Transverse colon (tissue), 4 donors: ENCODE data around the gene PPARA.

Source experiments
- CTCF ChIP-seq, 5 experiments: fragments of 200-600 bp in 3 of 5; fragments of 450-650 bp in 2 of 5; sonication (generic) in 3 of 5; IDR thresholded peaks; 1 replicate in 2 of 5; 2 replicates in 3 of 5; pipeline ENCODE4 v1.5.1; 2016 to 2017; ENCODE audit warnings: antibody characterized with exemption in 5 of 5, inconsistent platforms in 3 of 5, mild to moderate bottlenecking in 2 of 5, moderate library complexity in 1 of 5
- EP300 ChIP-seq: sonication (generic); formaldehyde crosslinking; IDR thresholded peaks from one replicate; pipeline ENCODE4 v1.6.1; 2017; ENCODE audit warnings: antibody characterized with exemption, low read depth
- POLR2AphosphoS5 ChIP-seq, 3 donors: sonication (generic); formaldehyde crosslinking; IDR thresholded peaks; one replicate each; pipeline ENCODE4 v1.6.1; 2016; ENCODE audit warnings: antibody characterized with exemption in 3 of 3

GRCh38 chr22:46116491-46116958 lies 33.8 kb upstream of the PPARA start:
- peak; percentile 83 to 99 (median 90) for TF ChIP-seq CTCF (IDR thresholded peaks at IDR 0.05)
- TF ChIP-seq EP300: no peak
- peak in 2 of 3 donors; percentile 23 to 53 for TF ChIP-seq POLR2AphosphoS5 (IDR thresholded peaks at IDR 0.05)
